Loucy (cell line): ENCODE measurements around the gene RAD23A.

ENCODE experiments used
- EZH2phosphoT487 ChIP-seq: fragments of 200-600 bp; IDR thresholded peaks from 2 replicates; pipeline ENCODE4 v1.6.1; 2018; ENCODE audit warnings: antibody characterized with exemption, mild to moderate bottlenecking, moderate library complexity, borderline replicate concordance
- TF ChIP-seq, protein P1 (sequence below): fragments of 200-600 bp; sonication (generic); conservative IDR thresholded peaks from 2 replicates; pipeline ENCODE4 v1.5.1; 2014; ENCODE audit warnings: mild to moderate bottlenecking, antibody characterized with exemption, low read length

DNA sequence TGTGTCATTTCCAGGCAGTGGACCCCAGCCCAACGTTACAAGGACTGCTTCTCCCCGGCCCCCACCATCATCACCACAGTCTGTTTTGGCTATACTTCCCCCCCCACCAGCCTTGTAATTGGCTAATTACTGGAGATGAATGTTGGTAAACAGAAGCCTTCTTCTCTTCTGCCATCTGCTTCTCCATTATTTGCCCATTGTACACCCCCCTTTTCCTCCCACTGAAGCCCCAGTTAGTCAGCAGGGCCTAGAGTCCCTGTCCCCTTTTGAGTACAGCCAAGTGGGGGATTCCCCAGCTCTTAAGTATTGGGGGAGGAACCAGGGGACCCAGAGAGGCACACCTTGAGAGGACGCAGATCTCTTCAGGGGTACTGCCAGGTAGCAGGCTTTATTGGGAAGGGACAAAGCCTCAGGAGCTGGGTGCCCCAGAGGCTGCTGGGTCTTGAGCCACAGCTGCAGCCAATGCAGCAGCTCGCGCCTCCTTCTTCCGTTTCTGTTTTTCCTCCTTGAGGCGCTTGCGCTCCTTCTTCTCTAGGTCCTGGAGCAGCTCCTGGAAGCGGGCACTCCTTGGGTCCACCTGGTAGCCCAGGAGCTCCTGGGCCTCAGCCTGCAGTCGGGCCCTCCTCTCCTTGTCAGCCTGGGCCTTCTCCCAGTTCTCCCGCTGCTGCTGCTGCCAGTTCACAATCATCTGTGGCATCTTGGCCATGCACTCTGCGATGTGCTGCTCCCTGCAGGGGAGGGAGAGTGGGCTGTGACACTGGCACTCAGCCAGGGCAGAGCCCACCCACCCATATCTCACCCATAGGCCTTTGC is 8.3 kb downstream of the RAD23A start:
- TF ChIP-seq, protein P1, sequence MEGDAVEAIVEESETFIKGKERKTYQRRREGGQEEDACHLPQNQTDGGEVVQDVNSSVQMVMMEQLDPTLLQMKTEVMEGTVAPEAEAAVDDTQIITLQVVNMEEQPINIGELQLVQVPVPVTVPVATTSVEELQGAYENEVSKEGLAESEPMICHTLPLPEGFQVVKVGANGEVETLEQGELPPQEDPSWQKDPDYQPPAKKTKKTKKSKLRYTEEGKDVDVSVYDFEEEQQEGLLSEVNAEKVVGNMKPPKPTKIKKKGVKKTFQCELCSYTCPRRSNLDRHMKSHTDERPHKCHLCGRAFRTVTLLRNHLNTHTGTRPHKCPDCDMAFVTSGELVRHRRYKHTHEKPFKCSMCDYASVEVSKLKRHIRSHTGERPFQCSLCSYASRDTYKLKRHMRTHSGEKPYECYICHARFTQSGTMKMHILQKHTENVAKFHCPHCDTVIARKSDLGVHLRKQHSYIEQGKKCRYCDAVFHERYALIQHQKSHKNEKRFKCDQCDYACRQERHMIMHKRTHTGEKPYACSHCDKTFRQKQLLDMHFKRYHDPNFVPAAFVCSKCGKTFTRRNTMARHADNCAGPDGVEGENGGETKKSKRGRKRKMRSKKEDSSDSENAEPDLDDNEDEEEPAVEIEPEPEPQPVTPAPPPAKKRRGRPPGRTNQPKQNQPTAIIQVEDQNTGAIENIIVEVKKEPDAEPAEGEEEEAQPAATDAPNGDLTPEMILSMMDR = no peak
- no peak for TF ChIP-seq EZH2phosphoT487
